Thyroid gland (tissue), 4 donors: ENCODE results near the gene PIK3C2B.

Experiments used
- POLR2A ChIP-seq, 2 donors: fragments of 450-650 bp; IDR thresholded peaks; one replicate each; pipeline ENCODE4 v1.6.1; 2017; ENCODE audit warnings: antibody characterized with exemption in 2 of 2, mild to moderate bottlenecking in 2 of 2, moderate library complexity in 1 of 2
- TF ChIP-seq, protein P1 (sequence below), 6 experiments: fragments of 200-600 bp in 3 of 6; fragments of 450-650 bp in 3 of 6; sonication (generic) in 3 of 6; IDR thresholded peaks; one replicate each; pipeline ENCODE4 v1.5.1; 2016 to 2019; ENCODE audit warnings: antibody characterized with exemption in 6 of 6, mild to moderate bottlenecking in 2 of 6, inconsistent platforms in 1 of 6, moderate library complexity in 1 of 6

DNA sequence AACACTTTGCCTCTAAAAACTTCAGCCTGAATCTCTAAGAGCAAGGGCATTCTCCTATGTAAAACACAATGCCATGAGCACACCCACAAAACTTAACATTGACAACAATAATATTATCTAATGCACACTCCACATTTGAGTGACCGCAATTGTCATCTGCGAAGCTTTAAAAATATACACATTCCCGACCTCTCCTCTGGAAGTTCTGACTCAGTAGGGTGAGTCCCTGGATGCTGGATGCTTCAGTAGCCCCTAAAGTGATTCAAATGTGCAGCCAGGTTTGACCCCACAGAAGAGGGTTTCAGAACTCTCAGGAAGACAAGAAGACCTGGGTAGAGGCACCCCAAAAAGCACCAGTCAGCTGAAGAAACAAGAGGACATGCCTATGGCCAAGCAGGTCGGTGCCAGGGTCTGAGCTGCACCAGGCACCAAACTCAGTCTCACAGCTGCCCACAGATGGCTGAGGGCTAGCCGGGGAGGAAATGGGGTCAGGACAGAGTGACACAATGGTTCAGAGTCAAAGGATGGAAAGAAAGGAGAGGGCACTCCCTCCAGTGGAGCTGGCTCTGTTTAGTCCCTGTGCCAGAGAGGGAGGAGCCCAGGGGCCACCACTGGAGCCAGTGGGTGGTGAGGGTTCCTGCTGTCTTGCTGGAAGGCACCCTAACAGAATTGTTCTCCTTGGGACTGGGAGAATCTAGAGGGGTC is 17.4 kb downstream of the PIK3C2B start:
- TF ChIP-seq, protein P1, sequence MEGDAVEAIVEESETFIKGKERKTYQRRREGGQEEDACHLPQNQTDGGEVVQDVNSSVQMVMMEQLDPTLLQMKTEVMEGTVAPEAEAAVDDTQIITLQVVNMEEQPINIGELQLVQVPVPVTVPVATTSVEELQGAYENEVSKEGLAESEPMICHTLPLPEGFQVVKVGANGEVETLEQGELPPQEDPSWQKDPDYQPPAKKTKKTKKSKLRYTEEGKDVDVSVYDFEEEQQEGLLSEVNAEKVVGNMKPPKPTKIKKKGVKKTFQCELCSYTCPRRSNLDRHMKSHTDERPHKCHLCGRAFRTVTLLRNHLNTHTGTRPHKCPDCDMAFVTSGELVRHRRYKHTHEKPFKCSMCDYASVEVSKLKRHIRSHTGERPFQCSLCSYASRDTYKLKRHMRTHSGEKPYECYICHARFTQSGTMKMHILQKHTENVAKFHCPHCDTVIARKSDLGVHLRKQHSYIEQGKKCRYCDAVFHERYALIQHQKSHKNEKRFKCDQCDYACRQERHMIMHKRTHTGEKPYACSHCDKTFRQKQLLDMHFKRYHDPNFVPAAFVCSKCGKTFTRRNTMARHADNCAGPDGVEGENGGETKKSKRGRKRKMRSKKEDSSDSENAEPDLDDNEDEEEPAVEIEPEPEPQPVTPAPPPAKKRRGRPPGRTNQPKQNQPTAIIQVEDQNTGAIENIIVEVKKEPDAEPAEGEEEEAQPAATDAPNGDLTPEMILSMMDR (IDR thresholded peaks at IDR 0.05): no peak
- no peak for TF ChIP-seq POLR2A (IDR thresholded peaks at IDR 0.05)
